GM21515 (cell line): Measurements from ENCODE around the gene DRD1.
"Not testable (repeated sequence)": the region's sequence is repeated elsewhere in the genome, so short reads cannot be mapped to it uniquely, and the experiment has no call there.

Source experiments
- ATAC-seq: cut with Tn5 transposase; IDR thresholded peaks from one replicate; pipeline ENCODE4 v1.9.1; 2021; ENCODE audit not compliant: unreplicated experiment

The DRD1 gene

DNA sequence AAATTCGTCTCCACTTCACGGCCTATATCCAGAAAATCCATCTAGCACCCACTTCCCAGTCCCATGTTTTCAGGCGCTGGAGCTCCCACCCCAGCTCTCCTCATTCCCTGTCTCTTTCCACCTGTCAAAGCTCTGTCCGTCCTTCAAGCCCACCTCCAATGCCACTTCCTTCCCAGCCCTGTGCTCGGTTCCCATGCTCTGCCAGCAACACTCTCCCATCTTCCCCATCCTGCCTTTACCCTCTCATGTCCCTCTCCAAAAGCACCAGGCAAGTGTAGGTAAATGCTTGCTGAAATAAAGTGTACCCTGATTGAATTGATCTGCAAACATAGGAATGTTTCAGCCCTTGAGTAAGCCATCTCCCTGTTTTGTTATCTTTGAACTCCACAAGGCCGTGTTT is 9.2 kb downstream of the DRD1 start:
- ATAC-seq: no peak

DNA sequence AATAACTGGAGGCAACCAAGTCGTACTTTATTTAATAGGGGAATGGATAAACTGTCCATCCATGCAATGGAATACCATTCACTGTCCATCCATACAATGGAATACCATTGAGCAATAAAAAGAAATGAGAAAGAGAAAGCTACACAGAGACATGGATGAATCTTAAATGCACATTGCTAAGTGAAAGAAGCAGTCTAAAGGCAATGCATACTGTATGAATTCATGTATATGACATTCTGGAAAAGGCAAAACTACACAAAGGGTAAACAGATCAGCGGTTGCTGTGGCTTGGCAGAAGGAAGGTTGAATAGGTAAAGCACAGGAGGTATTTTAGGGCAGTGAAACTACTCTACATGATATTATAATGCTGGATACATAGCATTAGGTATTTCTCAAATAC is 16.2 kb downstream of the DRD1 start:
- no peak for ATAC-seq

DNA sequence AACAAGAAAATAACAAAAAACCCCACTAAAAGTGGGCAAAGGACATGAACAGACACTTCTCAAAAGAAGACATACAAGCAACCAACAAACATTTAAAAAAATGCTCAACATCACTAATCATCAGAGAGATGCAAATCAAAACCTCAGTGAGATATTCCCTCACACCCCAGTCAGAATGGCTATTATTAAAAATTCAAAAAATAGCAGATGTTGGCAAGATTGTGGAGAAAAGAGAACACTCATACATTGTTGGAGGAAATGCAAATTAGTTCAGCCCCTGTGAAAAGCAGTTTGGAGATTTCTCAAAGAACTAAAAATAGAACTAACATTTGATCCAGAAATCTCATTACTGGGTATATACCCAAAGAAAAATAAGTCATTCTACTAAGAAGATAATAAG is 19.4 kb downstream of the DRD1 start:
- ATAC-seq: not testable (repeated sequence)

DNA sequence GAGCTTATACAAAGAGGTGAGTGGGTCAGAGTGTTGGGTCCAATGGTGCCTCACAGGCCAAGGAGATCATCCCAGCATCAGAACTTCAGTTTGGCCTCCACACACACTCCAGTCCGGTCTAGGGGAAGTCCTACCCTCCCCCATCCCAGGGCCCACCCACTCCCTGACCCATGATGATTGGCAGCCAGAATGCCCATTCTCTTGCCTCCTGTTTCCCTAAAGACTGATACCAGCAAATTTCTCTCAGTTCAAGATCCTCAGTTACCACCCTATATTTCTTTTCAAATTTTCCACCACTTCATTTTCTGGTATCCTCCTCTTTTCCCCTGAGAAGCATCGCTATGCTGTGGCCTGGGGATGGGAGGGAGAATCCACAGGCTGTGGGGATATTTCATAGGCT is 21.9 kb downstream of the DRD1 start:
- ATAC-seq: no peak

DNA sequence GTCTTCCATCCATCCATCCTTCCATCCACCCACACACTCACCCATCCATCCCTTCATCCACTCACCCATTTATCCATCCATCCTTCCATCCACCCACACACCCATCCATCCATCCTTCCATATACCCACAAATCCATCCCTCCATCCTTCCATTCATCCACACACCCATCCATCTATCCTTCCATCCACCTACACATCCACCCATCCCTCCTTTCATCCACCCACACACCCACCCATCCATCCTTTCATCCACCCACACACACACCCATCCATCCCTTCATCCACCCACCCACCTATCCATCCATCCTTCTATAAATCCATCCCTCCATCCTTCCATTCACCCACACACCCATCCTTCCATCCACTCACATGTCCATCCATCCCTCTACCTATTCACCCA is 23.6 kb downstream of the DRD1 start:
- ATAC-seq: no peak

DNA sequence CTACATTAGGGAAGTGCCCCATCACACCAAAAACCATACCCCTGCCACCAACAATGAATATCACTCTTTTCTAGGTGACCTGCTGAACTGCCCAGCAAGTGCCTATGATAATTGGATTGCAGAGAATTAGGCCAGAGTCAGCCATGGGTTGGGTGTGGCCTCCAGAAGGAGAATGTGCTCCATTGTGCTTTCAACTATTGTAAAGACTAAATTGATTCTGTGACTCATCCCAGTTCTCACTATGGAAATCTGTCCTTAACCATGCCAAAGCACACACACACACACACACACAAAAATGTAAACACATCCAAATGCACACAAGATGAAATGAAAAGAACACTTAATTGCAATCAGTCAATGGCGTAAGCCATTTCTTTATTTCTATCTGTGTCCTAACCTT is 25.7 kb downstream of the DRD1 start:
- ATAC-seq: no peak

DNA sequence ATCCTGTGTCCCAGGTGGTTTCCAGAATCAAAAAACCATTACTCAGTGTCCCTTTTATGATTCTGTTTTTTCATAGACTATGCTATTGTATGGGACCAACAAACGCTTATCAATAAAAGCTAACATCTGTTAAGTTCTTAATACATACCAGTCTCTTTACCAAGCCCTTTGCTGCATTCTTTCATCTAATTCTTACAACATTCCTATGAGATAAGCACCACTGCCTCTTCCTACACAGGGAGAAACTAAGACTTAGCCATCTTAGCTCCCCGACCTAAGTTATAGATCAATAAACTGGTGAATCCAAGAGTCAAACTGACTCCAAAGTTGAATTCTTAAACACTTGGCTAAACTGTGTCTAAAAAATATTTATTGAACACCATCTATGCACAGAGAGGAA is 26.6 kb downstream of the DRD1 start:
- no peak for ATAC-seq

DNA sequence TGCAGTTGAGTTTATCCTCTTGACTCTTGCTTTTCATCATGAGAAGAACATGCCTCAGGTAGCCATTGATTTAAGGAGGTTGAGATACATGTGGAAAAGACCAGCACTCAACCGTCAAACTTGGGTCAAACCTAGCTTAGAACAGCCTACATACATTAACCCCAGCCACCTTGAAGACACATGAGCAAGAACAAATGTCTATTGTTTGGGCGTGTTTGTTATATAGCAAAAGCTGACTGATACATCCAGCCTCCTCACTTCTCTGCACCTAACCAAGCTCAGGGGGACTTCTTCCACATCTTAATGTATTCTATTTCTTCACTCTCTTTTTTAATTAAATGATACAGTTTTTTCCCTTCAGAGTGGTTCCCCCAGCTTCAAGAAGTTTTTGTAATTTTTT is 28.7 kb downstream of the DRD1 start:
- ATAC-seq: no peak

DNA sequence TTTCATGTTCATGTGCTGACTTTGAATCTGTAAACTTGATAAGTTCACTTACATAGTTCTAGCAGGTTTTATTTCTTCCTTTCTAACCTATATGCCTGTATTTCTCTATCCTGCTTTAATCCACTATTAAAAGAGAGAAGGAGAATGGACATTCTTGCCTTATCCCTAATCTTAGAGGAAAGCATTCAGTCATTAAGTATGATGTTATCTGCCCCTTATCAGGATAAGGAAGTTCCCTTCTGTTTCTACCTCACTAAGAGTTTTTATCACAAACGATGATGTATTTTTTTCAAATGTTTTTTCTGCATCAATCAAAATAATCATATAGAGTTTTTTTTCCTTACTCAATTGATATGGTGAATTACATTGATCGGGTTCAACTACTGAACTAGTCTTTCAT is 33.1 kb downstream of the DRD1 start:
- ATAC-seq: no peak

DNA sequence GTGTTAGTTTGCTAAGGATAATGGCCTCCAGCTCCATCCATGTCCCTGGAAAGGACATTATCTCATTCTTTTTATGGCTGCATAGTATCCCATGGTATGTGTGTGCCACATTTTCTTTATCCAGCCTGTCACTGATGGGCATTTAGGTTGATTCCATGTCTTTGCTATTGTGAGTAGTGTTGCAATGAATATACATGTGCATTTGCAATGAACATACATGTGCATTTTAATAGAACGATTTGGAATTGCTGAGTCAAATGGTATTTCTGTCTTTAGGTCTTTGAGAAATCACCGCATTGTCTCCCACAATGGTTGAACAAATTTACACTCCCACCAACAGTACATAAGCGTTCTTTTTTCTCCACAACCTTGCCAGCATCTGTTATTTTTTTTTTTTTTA is 37.7 kb downstream of the DRD1 start:
- no peak for ATAC-seq

DNA sequence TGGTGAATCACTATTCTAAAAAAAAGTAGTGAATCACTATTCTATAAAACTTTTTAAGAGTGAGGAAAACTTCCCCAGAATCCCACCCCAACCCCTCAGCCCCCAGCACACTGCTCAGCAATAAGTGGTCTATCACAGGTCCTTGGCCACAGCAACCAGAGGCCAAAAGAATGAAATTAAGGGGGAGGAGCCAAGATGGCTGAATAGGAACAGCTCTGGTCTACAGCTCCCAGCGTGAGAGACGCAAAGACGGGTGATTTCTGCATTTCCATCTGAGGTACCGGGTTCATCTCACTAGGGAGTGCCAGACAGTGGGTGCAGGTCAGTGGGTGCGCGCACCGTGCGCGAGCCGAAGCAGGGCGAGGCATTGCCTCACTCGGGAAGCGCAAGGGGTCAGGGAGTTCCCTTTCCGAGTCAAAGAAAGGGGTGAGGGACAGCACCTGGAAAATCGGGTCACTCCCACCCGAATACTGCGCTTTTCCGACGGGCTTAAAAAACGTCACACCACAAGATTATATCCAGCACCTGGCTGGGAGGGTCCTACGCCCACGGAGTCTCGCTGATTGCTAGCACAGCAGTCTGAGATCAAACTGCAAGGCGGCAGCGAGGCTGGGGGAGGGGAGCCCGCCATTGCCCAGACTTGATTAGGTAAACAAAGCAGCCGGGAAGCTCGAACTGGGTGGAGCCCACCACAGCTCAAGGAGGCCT is 46.2 kb downstream of the DRD1 start:
- not testable (repeated sequence) for ATAC-seq

DNA sequence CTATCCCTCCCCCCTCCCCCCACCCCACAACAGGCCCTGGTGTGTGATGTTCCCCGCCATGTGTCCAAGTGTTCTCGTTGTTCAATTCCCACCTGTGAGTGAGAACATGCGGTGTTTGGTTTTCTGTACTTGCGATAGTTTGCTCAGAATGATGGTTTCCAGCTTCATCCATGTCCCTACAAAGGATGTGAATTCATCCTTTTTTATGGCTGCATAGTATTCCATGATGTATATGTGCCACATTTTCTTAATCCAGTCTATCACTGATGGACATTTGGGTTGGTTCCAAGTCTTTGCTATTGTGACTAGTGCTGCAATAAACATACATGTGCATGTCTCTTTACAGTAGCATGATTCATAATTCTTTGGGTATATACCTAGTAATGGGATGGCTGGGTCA is 48.6 kb downstream of the DRD1 start:
- not testable (repeated sequence) for ATAC-seq

DNA sequence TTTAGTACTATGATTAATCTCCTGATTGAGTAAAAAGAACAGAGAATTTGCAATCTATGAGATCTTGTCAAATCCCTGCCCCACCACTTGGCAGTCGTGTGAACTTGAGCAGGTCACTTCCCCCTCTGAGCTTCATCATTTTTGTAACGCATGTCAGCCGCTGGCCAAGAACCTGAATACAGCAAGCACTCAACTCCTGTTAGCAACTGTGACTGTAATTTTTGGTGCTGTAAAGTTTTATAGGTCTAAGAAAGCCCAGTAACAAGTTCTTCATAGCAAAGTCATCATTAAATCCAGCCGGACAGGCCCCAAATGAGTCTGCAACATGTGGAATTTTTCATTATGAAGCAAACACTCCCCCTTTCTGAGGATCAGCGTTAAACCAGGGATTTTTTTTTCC is 49.4 kb downstream of the DRD1 start:
- no peak for ATAC-seq

DNA sequence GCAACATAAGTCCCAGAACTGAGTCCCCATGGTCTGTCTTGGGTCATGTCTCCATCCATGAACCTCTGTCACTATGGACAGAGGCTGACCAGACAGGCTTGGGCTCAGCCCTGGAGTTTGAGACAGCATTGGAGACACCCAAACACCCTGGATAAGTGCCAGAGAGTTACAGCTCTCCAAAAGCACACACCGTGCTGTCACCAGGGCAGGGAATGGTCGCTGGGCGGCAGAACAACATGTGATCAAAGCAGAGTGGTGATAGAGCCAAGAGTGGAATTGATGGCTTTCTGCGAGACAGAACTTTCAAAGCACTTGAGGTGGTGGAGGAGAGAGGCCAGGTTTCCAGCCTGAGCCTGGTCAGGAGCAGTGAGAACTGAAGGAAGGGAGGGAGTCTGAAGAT is 50.1 kb downstream of the DRD1 start:
- no peak for ATAC-seq

DNA sequence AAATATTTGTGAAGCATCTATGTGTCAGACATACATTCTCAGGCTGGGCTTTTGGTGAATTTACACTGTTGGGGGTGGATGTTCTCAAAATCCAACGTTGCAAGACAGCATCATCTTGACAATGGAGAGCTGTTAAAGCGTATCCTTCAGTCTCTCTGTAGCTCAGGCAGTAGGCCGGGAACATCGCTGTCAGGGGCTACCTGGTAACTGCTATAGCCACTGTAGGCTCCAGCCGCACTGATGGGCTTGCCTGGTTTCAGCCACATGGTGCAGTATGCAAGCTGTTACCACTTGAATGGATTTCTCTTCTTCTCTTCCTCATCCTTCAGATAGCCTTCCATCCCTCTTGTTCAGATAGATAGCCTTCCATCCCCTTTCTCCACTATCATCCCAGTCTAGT is 51.7 kb downstream of the DRD1 start:
- no peak for ATAC-seq

DNA sequence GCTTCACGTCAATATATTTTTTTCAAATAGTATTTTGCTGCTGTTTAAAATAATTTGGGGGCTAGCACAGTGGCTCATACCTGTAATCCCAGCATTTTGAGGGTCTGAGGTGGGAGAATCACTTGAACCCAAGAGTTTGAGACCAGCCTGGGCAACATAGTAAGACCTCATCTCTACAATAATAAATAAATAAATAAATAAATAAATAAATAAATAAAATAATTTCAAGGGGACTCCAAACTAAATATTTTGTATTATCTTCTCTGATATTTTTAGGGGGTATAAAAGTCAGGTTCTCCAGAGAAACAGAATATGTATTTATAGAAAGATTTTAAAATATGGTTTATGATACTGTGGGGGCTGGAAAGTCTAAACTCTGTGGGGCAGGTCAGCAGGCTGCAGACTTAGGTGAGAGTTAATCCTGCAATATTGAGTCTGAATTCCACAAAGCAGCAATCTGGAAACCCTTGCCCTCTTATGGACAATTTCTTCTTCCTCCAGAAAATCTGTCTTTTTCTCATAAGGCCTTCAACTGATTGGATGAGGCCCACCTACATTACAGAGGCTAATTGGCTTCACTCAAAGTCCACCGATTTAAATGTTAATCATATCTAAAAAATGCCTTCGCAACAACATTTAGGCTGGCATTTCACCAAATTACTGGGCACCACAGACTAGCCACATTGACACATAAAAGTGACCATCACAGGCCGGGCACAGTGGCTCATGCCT is 53.5 kb downstream of the DRD1 start:
- ATAC-seq: no peak
